HG03135 (cell line): ENCODE data around the gene ACSS1.
"Not testable (repeated sequence)": the region's sequence is repeated elsewhere in the genome, so short reads cannot be mapped to it uniquely, and the experiment has no call there.

Source experiments
- ATAC-seq: cut with Tn5 transposase; IDR thresholded peaks from one replicate; pipeline ENCODE4 v1.9.1; 2021; ENCODE audit warnings: mild to moderate bottlenecking, moderate library complexity; ENCODE audit not compliant: unreplicated experiment

The ACSS1 gene

DNA sequence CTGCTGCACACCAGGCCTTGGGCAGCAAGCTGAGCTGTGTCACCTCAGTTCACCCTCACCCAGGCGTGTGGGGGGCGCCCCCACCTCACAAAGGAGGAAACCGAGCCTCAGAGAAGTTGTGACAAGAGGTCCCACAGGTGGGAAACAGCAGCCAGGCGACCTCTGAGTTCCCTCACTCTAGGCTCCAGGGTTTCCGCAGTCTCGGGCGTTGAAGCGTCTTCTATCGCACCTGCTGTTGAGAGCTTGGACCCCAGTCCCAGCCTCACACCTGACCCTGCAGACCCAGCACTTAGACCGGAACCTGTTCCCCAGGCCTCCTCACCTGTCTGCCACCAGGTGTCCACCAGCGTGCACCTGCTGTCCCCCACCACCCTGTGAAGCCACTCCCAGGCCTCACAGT is 43.1 kb downstream of the ACSS1 start:
- no peak for ATAC-seq

DNA sequence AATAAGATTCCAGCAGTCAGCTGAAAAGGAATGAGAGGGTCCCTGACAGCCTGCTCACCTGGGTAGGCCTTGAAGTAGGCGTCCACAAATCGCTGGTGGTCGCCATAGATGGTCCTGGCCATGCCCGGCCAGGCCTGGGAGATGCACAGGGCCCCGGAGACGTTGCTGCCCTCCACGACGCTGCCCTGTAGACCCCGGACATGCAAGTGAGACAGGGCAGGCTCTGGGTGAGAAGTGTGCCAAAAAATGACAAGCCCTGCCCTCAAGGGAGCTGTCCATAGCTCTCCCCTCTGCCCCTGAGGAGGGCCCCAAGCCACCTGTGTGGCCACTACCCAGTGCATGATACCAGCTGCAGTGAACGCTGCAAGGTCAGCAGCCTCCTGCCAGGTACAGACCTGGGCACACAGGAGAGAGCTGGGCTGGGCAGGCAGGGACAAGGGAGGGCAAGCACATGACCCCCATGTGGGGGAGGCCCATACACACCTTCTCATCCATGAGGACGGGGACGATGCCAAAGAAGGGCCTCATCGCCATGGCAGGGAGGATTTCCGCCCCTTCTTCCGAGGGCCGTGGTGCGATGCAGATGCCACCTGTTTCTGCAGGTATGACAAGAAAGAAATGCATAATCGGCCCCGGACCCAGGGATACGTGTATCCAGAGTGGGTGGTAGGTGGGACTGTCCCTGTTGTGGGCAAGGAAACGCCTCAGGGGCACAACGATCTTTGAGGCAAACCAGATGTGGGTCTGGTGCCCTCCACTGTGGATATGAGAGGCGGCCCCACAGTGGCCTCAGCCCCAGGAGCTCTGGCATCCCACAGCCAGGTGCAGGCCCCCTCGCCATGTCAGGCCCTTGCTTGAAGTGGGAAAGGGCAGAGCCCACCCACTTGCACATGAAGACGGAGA is 44.2 kb downstream of the ACSS1 start:
- no peak for ATAC-seq

DNA sequence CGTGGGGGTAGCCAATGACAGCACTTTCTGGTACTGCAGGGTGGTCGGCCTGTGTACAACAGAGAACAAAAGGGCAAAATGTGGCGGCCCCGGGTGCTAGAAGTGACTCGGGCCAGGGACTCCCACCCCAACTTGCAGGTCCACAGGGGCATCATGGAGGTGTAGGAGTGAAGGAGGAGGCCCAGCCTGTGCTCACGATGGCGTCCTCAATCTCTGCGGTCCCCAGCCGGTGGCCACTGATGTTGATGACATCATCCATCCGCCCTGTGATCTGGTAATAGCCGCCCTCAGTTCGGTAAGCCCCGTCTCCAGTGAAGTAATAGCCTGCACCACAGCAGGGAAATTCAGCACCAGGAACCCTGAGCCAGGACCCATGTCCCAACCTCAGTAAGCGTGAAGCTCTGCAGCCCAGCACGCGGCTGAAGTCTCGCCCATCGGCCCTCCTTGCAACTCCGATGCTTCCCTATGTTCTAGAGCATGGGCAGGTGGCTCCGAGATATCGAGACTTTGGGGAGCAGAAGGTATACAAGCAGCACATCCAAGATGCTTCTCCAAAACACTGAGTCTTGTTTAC is 45.2 kb downstream of the ACSS1 start:
- no peak for ATAC-seq

DNA sequence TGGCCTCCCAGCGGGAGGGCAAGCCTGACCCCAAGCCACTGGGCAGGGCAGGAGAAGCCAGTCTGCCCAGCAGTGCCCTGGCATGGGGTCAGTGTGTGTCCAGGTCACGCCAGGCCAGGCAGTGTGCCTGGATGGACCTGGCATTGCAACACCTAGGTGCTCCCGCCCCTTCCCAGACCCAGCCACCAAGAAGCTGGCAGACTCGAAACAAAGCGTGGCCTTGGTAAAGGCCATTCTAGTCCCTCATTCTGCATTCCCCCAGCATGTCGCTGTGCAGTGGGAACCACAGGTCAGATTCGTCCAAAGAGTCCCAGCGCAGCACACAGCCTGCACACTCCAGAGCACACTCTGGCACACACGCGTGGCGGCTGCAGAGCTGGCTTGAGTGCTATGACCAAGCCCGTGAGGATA is 46.1 kb downstream of the ACSS1 start:
- no peak for ATAC-seq

DNA sequence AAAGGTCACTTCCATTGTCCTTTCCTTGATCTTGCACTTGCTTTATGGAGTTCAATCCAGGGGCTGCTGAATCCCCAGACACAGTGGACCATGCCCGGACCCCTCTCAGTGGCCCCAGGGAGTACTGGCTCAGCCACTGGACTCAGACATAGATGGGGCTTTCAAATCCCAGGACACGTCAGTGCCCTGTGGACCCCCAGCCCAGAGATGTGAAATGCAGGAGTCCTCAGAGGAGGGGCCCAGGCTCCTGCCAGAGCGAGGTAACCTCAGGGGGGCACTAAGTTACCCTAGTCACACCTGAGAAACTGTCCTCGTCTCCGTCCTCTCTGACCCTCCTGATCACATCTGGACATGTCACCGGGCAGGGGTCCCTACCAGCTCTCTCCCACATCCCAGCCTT is 46.7 kb downstream of the ACSS1 start:
- ATAC-seq, result no peak

DNA sequence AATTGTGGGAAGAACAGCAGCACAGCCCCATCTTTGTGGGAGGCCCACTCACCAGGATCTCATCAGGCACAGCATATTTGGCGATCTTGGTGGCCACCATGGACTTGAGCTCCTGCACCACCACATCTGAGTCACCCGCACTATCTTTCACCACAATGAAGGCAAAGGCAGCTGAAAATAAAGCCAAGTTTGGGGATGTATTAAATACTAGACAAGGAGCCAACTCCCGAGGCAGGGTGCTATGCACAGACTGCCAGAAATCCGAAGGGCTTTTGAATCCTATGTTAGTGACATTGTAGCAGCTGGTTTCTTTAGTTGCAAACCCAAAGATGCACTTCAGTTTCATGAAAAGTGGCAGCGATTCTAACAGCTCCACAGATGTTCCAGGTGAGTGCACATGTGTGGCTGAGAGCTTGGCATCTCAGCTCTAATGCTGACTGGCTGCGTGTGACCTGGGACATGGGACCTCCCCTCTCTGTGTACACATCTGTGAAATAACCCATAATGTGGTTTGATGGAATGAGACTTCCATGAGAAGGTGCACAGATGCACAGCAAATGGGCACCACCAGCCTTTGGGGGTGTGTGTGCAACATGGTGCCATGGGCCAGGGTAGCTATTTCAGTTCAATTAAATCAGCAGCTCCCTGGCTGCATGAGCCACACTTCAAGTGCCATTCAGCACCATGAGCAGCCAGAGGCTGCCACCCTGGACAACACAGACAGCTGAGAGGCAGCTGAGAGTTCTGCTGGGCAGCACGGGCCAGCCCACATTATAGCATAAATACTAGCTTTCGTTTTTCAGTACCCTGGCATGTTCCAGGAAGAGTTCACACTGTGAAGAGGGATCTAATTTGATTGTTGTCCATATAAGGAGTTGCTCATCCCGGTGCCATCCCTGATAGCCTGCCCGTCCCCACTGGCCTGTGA is 48.5 kb downstream of the ACSS1 start:
- ATAC-seq, result no peak

GRCh38 chr20:25008388-25009217 is 49.3 kb downstream of the ACSS1 start:
- ATAC-seq, result no peak

GRCh38 chr20:25007491-25008305 is 50.2 kb downstream of the ACSS1 start:
- ATAC-seq, result no peak

DNA sequence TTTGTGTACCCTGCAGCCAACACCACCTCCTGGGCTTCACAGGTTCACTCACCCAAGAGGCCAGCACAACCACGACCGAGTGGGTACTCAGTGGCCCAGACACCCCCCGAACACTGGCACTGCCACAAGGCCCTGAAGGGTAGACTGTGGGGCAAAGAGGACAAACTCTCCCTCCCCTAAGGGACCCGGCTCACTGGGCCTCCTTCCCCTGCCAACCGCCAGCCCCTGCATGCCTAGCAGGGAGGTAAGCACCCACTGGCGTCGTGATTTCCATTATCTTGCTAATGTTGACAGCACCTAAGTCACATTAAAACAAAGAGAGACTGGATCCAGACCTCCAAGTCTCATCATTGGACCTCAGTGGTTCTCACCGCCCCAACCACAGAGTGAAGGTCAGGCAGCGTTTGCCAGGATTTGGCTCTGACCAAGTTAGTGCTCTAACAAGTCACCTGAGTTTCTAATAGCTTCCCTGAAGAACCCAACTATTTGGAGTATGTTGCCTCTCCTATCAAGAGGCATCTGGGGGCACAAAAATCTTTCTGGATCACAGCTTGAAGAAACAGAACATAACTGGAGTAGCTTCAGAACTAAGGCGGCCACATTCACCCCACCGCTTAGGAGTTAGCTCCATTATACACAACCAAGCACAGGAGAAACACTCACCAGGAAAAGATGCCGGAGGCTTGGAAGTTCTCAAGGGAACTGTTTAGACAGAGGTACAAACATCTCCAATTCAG is 51.3 kb downstream of the ACSS1 start:
- no peak for ATAC-seq

DNA sequence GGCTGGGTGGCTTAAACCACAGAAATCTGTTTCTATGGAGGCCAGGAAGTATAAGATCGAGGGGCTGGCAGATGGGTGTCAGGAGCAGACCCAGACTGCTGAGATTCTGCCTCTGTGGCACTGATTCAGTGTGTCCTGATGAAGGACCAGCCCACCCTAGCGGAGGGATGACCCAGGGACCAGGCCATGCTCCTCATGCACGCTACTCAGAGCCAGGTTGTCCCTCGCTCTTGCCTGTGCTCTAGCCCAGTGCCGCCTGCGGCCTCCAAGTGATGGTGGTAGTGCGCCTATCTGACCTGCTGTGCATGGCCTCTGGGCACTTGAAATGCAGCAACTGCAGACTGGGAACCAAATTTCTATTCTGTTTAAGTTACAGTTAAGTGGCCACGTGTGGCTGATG is 52.3 kb downstream of the ACSS1 start:
- no peak for ATAC-seq

- ATAC-seq, result no peak
These were observed 52.7 kb downstream of the ACSS1 start for GRCh38 chr20:25005220-25005619.

- ATAC-seq, result no peak
These were observed 54.9 kb downstream of the ACSS1 start for GRCh38 chr20:25003002-25003401.

GRCh38 chr20:25001323-25001722 is 56.6 kb downstream of the ACSS1 start:
- ATAC-seq, result not testable (repeated sequence)

GRCh38 chr20:25000268-25000801 is 57.6 kb downstream of the ACSS1 start:
- ATAC-seq, result no peak

DNA sequence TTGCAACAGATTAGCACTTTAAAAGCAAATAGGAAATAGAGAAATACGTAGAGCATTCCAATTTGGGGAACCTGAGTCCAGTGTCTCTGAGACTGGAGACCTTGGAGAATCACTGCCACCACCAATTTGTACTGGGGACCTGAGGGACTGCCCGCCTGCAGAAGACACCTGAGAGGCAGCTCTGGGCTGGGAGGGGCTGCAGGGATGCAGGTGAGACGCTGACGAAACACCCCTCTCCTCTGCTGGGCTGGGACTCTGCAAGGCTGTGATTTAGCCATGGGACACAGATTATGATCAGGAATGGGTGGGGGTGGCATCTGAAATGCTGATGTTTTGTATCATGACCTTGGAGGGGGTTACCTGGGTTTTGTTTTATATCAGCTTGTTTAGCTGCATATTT is 58.4 kb downstream of the ACSS1 start:
- no peak for ATAC-seq

DNA sequence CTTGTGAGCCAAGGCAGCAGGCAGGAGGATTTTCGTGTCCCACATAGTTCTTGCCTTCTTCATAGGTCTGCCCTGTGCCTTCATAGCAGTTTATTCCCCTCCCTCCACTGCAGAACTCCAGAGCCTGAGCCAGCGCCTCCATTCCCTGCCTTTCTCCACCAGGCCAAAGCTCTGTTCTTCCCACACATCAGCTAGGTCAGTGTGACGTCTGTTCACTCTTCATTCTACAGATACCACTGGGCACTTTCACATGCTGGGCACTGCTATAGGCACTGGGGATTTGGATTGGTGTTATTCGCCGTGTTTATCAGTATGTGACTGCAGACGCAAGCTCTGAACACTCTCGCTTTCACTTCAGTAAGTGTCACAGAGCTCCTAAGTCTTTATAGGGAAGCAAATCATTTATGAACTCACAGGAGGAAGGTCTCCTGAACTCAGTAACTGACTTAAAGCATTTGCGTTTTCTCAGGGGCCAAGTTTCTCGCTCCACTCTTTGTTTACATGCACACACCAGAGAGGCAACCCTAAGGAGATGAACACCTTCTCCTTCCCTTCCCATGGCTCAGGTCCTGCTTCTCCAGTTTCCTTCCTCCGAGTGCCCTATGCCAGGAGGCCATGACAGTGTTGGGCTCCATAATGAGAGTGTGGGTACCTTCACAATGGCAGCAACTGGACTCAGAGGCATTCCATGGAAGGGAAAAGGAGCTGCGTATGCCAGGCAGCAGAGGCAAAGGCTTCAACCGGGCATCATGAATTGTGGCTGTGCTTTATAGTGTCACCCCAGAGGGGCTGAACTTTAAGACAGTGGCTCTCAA is 59.1 kb downstream of the ACSS1 start:
- ATAC-seq, result no peak

DNA sequence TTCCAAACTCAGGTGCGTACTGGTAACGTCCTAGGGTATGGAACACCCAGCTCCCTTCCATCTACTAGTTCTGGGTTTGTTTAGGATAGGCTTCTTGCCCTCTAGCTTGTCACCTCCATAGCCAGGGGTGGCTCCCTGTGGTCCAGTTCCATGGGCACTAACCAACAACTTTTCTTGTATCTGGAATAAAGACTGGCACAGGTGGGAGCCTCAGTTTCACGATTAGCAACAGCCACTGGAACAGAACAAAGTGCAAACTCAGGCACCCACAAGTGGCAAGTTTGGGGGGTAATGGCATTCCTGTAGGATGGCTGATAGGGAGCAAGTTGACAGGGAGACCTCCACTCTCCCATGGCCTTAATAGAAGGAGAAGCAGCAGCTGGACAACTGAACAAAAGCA is 59.8 kb downstream of the ACSS1 start:
- ATAC-seq, result no peak
